Stimulated activated CD4-positive, alpha-beta T cell treated with anti-CD3 and anti-CD28 coated beads, Interleukin-15, amount 100 ng/mL, for 1 hour (primary cell): ENCODE results near the gene CENPC.
"Not testable (repeated sequence)": the region's sequence is repeated elsewhere in the genome, so short reads cannot be mapped to it uniquely, and the experiment has no call there.

ENCODE experiments used
- DNase-seq, 2 donors: peaks; one replicate each; pipeline ENCODE4 v3.0.0-alpha.2; 2020; ENCODE audit warnings: low read depth in 1 of 2, low spot score in 1 of 2

The CENPC gene

GRCh38 chr4:67550857-67551256 is 5.6 kb upstream of the CENPC start:
- DNase-seq: no peak

DNA sequence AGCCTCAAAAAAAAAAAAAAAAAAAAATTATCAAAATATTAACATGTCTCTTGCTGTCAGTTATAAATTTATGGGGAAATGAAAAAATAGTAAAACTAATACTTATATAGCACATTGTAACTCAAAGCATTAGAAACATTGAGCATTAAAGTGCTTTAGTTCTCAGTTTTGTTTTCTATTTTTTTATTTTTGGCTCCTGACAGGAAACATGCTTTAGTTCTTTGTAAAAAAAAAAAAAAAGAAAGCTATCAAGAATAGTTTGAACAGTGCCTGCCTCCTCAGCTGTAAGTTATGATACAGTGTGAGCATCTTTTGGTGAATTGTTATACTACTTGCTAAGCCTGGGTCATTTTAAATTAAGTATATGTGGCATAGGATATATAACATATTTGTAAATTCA is 5.1 kb upstream of the CENPC start:
- no peak for DNase-seq

DNA sequence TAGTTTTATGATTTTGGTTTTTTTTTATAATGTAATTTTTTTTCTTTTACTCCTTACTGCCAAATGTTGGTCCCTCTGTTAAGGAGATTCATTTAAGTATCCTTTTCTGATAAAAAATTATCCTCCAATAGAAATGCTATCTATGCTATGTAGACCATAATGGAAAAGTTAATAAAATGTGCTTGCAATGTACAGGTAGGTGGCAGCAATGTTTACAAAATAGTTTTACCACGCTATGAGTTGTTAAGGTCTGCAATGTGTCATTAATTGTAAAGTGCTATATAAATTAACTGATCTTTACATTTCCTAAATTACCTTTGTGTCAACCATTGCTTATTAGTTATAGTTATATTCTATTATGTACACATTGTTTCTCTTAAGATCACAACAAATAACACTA is 3.8 kb upstream of the CENPC start:
- DNase-seq: no peak

GRCh38 chr4:67546971-67547370 is 1.7 kb upstream of the CENPC start:
- no peak for DNase-seq

GRCh38 chr4:67546004-67546356 is 677 bp upstream of the CENPC start:
- no peak for DNase-seq

- DNase-seq: no peak
These were observed 3.2 kb downstream of the CENPC start for GRCh38 chr4:67542076-67542475.

DNA sequence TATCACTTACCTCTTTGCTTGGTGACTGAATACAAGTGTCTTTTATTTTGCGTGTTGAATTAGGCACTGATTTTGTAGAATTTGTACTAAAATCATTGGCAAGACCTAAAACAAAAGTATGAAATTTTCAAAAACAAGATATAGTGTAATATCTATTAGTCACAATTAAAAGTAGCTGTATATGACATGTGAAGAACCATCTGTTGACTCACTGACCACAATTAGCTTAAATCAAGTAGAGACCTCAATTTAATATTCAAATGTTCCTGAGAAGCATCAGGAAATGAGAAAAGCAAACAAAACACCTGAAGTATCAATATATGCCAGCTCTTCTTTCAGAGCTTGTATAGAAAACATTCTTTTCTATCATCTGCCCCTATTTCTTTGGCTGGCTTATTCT is 5.5 kb downstream of the CENPC start:
- no peak for DNase-seq

GRCh38 chr4:67535280-67535840 is 9.9 kb downstream of the CENPC start:
- DNase-seq: no peak

DNA sequence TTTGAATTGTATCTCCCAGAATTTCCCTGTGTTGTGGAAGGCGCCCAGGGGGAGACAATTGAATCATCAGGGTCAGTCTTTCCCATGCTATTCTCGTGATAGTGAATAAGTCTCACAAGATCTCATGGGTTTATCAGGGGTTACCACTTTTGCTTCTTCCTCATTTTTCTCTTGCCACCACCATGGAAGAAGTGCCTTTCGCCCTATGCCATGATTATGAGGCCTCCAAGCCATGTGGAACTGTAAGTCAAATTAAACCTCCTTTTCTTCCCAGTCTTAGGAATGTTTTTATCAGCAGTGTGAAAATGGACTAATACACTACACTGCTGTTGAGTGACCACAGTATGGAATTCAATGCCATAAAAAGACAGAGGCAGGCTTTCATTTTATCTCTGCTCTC is 12.2 kb downstream of the CENPC start:
- DNase-seq: no peak

- not testable (repeated sequence) for DNase-seq
These were observed 12.9 kb downstream of the CENPC start for GRCh38 chr4:67532397-67532796.

DNA sequence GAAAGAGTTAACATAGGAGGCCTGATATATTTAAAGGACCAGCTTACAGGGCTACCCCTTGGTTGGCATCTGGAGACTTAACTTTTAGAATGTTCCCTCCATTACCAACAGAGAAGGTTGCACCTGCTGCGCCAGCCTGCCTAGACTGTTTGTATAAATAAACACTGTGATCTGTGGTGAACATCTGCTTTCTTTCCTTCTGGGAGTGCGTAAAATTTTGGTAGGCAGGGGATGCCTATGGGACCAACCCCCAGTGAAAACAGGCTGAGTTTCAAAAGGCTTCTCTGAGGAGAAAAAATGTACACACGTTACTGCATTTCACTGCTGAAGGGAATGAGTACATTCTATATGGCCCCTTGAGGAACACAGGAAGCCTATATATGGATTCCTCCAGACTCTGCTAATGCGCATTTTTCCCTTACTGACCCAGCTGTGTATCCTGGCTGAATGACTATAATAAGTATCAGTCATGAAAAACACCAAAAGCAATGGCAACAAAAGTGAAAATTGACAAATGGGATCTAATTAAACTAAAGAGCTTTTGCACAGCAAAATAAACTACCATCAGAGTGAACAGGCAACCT is 13.8 kb downstream of the CENPC start:
- no peak for DNase-seq

DNA sequence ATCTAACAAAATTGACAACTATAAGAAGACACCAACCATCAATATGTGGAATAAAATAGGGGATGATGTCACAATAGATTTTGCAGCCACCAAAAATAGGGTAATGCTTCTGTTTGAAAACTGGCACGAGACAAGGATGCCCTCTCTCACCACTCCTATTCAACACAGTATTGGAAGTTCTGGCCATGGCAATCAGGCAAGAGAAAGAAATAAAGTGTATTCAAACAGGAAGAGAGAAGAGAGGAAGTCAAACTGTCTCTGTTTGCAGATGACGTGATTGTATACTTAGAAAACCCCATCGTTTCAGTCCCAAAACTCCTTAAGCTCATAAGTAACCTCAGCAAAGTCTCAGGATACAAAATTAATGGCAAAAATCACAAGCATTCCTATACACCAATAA is 21.2 kb downstream of the CENPC start:
- DNase-seq: not testable (repeated sequence)

DNA sequence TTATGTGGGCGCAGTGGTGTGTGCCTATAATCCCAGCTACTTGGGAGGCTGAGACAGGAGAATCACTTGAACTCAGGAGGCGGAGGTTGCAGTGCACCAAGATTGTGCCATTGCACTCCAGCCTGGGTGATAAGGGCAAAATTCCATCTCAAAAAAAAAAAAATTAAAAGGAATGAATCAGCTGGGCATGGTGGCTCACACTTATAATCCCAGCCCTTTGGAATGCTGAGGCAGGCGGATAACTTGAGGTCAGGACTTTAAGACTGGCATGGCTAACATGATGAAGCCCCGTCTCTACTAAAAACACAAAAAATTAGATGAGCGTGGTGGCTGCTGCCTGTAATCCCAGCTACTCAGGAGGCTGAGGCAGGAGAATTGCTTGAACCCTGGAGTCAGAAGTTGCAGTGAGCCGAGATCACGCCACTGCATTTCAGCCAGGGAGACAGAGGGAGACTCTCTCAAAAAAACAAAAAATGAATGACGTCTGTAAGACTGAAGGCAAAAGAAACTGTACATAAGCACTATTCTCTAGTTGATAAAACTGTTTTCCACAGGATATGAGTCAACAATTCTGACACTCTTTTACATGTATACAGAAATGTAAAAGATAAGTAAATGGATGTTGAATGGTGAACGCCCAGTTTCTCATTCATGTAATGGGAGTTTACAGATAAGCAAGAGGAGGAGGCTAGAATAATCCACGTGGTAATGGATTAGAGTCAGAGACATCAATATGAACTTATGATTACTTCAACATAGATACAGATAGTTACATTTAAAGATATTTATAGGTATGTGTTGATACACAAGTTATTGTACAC is 22.2 kb downstream of the CENPC start:
- no peak for DNase-seq

- DNase-seq: no peak
These were observed 23.1 kb downstream of the CENPC start for GRCh38 chr4:67522230-67522629.

GRCh38 chr4:67521506-67521905 is 23.8 kb downstream of the CENPC start:
- DNase-seq: no peak

GRCh38 chr4:67520141-67520540 is 25.2 kb downstream of the CENPC start:
- no peak for DNase-seq

DNA sequence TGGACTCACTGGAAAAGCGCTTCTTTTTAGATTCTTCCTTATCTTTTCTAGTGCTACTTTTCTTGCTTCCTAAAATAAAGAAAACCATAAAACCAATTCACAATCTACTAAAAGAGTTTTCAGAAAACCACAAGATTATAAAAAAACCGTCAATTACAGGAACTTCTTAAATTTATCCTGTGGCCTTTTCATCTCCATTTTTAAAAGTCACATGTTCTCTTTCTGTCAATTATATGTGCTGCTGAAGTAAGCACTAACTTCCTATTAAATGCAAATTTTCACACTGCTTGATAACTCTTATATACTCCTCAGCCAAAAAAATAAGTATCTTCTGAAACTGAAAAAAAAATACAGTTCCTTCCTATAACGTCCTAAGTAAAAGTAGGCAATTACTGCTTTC is 32.8 kb downstream of the CENPC start:
- no peak for DNase-seq

GRCh38 chr4:67500373-67500772 is 44.9 kb downstream of the CENPC start:
- DNase-seq: no peak

DNA sequence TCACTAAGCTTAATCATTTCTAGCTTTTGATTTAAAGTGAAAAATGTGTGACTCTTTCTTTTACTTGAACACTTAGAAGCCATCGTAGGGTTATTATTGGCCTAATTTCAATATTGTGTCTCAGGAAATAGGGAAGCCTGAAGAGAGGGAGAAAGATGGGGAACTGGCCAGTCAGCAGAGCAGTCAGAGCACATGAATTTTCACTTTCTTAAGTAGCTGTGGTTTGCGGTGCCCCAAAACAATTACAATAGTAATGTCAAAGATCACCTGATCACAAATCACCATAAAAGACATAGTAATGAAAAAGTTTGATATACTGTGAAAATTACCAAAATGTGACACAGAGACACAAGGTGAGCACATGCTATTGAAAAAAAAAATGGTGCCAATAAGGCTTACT is 45.5 kb downstream of the CENPC start:
- no peak for DNase-seq

- DNase-seq: no peak
These were observed 61.3 kb downstream of the CENPC start for GRCh38 chr4:67483868-67484602.

DNA sequence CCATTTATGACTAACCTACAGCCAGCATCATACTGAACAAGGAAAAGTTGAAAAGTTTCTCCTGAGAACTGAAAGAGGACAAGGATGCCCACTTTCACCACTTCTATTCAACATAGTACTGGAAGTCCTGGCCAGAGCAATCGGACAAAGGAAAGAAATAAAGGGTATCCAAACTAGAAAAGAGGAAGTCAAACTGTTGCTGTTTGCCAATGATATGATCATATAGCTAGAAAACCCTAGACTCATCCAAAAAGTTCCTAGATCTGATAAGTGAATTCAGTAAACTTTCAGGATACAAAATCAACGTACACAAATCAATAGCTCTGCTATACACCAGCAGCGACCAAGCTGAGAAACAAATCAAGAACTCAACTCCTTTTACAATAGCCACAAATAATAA is 64.5 kb downstream of the CENPC start:
- DNase-seq: no peak

DNA sequence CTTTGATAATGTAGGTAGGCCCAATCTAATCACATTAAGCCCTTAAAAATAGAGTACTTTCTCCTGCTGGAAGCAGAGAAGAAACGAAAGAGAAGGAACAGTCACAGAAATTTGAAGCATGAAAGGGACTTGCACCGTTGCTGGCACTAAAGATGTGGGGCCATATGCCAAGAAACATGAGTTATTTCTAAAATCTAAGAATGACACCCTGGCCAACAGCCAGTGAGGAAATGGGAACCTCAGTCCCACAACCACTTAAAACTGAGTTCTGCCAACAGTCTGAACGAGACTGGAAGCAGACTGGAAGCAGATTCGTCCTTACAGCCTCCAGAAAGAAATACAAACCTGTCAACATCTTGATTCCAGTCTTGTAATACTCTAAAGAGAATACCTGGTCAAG is 70.1 kb downstream of the CENPC start:
- no peak for DNase-seq
